Body of pancreas (tissue), 4 donors: Measurements from ENCODE around the gene AP5B1. TPM values are rescaled to one million over a fixed set of nuclear protein-coding genes. Genes with fewer than 3 reads are reported as not detected.

Experiments used
- ATAC-seq: fragments of 150-250 bp; one replicate; pipeline ENCODE4 v1.9.1; 2016
- DNase-seq, 4 donors: peaks; one replicate each; pipeline ENCODE4 v3.0.0-alpha.2; 2019
- H3K27ac ChIP-seq, 4 donors: fragments of 200-600 bp; sonication (generic); 1 replicate in 3 of 4; 2 replicates in 1 of 4; pipeline versions ENCODE4 v1.5.1 to v1.6.1; 2016 to 2019; ENCODE audit warnings: mild to moderate bottlenecking in 1 of 4, mixed read lengths in 1 of 4, moderate library complexity in 1 of 4
- H3K27me3 ChIP-seq, 2 donors: fragments of 200-600 bp; sonication (generic); one replicate each; pipeline ENCODE4 v1.6.0; 2016; ENCODE audit warnings: mild to moderate bottlenecking in 1 of 2
- H3K36me3 ChIP-seq, 2 donors: fragments of 200-600 bp; sonication (generic); replicated peaks in 1 of 2; 2 replicates each; pipeline ENCODE4 v1.5.1; 2016; ENCODE audit warnings: low read depth in 2 of 2; ENCODE audit not compliant: insufficient read depth in 1 of 2
- H3K4me1 ChIP-seq: fragments of 200-600 bp; sonication (generic); one replicate; pipeline ENCODE4 v1.6.0; 2016
- H3K4me3 ChIP-seq, 2 donors: fragments of 200-600 bp; sonication (generic); 1 replicate in 1 of 2; 2 replicates in 1 of 2; pipeline ENCODE4 v1.5.1; 2016 to 2019
- H3K9me3 ChIP-seq, 3 donors: fragments of 200-600 bp; sonication (generic); 1 replicate in 2 of 3; 2 replicates in 1 of 3; pipeline ENCODE4 v1.5.1; 2016
- CTCF ChIP-seq, 7 experiments: fragments of 450-650 bp in 4 of 7; fragments of 200-600 bp in 3 of 7; sonication (generic) in 3 of 7; IDR thresholded peaks; one replicate each; pipeline ENCODE4 v1.5.1; 2016 to 2019; ENCODE audit warnings: antibody characterized with exemption in 7 of 7
- POLR2A ChIP-seq, 3 donors: fragments of 450-650 bp; IDR thresholded peaks; one replicate each; pipeline ENCODE4 v1.6.1; 2016; ENCODE audit warnings: antibody characterized with exemption in 3 of 3, mild to moderate bottlenecking in 2 of 3
- WGBS, 2 donors: methylation state at CpG; one replicate each; pipeline ENCODE4 v1.1.5; 2017; 5-methylcytosine and 5-hydroxymethylcytosine counted together
- intact Hi-C: fragments of 100-400 bp; cut with DNase I; formaldehyde crosslinking; loops from one replicate; pipeline ENCODE4 v1.15.1; 2023
- total RNA-seq, 2 donors: library from RNA; depleted of rRNA; stranded (reverse); fragments of >200 nt; gene quantifications; one replicate each; pipeline ENCODE4 v1.1.0, GENCODE V29; 2016

Gene AP5B1
- total RNA-seq, 2 donors from 2014 or later = 18.2 to 33.9 TPM

GRCh38 chr11:65814986-65815565, 34.3 kb upstream of the AP5B1 start:
- no peak for DNase-seq
- intact Hi-C loops = loop anchor here (5.0 kb wide), 1 partner anchor 38 kb away; no protein-coding TSS in a partner anchor
- H3K4me3 ChIP-seq = no peak overlapping the region
- no peaks in the 10 kb centered on the region for H3K27me3 ChIP-seq
- H3K4me1 ChIP-seq = peaks cover 15% of the 10 kb centered on the region
- no peaks in the 10 kb centered on the region for H3K9me3 ChIP-seq
- no peak for TF ChIP-seq CTCF (IDR thresholded peaks at IDR 0.05)
- TF ChIP-seq POLR2A (IDR thresholded peaks at IDR 0.05) = no peak
- no peak overlapping the region for H3K27ac ChIP-seq
- ATAC-seq = no peak
- WGBS, 2 donors = 78 to 85% methylated on average over 13 to 16 of the region's 16 CpGs
- no peaks in the 10 kb centered on the region for H3K36me3 ChIP-seq

DNA sequence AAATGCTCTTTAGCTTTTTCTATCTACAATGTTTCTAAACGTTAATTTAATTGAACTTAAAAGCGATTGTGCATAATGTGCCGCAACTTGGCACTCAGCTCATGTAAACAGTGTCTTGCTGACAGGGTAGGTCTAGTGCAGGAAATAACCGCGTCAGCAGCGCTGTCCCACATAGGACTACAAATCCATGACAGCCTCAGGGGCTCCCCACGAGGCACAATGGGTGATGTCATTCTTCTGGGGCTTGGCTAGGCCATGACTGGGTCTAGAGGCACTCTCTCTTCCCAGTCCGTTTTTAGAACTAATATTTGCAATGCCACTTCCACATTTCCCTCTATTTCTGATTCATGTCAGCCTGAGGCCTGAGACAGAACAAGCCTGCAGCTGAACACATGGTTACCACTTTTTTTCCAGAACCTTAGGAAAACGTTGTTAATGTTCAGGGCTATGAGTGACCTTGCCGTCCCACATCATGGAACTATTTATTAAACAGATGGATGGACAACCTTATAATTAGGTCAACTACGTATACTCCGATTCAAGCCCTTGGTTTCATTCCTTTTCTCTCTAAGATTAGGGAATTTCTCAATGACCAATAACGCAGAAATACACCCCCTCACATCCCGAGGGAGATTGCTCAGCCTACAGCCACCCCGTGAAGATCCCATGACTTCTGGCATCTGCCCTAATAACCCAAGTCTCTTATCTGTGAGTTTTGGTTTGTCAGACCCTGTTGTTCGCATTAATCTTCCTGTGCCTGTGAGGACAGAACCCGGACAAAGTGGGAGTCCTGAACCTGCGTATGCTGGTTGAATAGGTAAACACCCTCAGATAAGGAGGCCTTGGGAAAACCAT, 33.6 kb upstream of the AP5B1 start:
- intact Hi-C loops = loop anchor here (5.0 kb wide), 1 partner anchor 37 kb away; no protein-coding TSS in a partner anchor
- Histone ChIP-seq H3K36me3 (no peaks in the 10 kb centered on the region), H3K4me3 (no peak overlapping the region), H3K4me1 (peaks cover 15% of the 10 kb centered on the region), H3K27ac (no peak overlapping the region), H3K9me3 (no peaks in the 10 kb centered on the region), H3K27me3 (no peaks in the 10 kb centered on the region)
- TF ChIP-seq POLR2A (IDR thresholded peaks at IDR 0.05) (no peak), CTCF (IDR thresholded peaks at IDR 0.05) (no peak)
- DNase-seq = peak in 3 of 4 donors; percentile 50 to 62 (median 58)
- no peak for ATAC-seq
- WGBS, 2 donors = 50 to 69% methylated on average over 15 to 18 of the region's 18 CpGs

GRCh38 chr11:65811764-65812475, 31.1 kb upstream of the AP5B1 start:
- Histone ChIP-seq H3K27ac (no peak overlapping the region), H3K4me1 (peaks cover 4% of the 10 kb centered on the region), H3K27me3 (no peaks in the 10 kb centered on the region), H3K9me3 (no peaks in the 10 kb centered on the region), H3K4me3 (no peak overlapping the region), H3K36me3 (no peaks in the 10 kb centered on the region)
- intact Hi-C loops = loop anchor here (5.0 kb wide), 1 partner anchor 35 kb away; no protein-coding TSS in a partner anchor
- 66 to 75% methylated on average over 17 to 19 of the region's 19 CpGs for WGBS, 2 donors
- DNase-seq = no peak
- TF ChIP-seq CTCF (IDR thresholded peaks at IDR 0.05) (no peak), POLR2A (IDR thresholded peaks at IDR 0.05) (no peak)
- no peak for ATAC-seq

GRCh38 chr11:65810046-65810868, 29.5 kb upstream of the AP5B1 start:
- no peak for ATAC-seq

More at GRCh38 chr11:65810046-65810868, 29.5 kb upstream of the AP5B1 start:
- intact Hi-C loops = loop anchor here (5.0 kb wide), 1 partner anchor 33 kb away; no protein-coding TSS in a partner anchor
- no peak overlapping the region for H3K4me3 ChIP-seq
- H3K27ac ChIP-seq = no peak overlapping the region
- no peak for TF ChIP-seq POLR2A (IDR thresholded peaks at IDR 0.05)
- no peak for TF ChIP-seq CTCF (IDR thresholded peaks at IDR 0.05)
- no peaks in the 10 kb centered on the region for H3K9me3 ChIP-seq
- H3K4me1 ChIP-seq = no peaks in the 10 kb centered on the region
- peaks cover 0 to 6% of the 10 kb centered on the region in 2 donors for H3K27me3 ChIP-seq
- no peaks in the 10 kb centered on the region for H3K36me3 ChIP-seq
- 78 to 79% methylated on average over 23 of the region's 23 CpGs for WGBS, 2 donors
- DNase-seq = no peak
